HG03045 (cell line): ENCODE measurements around the gene ROBO2.

Experiments
- ATAC-seq: cut with Tn5 transposase; IDR thresholded peaks from one replicate; pipeline ENCODE4 v1.9.1; 2021; ENCODE audit warnings: mild to moderate bottlenecking, moderate library complexity; ENCODE audit not compliant: unreplicated experiment

Gene ROBO2, protein sequence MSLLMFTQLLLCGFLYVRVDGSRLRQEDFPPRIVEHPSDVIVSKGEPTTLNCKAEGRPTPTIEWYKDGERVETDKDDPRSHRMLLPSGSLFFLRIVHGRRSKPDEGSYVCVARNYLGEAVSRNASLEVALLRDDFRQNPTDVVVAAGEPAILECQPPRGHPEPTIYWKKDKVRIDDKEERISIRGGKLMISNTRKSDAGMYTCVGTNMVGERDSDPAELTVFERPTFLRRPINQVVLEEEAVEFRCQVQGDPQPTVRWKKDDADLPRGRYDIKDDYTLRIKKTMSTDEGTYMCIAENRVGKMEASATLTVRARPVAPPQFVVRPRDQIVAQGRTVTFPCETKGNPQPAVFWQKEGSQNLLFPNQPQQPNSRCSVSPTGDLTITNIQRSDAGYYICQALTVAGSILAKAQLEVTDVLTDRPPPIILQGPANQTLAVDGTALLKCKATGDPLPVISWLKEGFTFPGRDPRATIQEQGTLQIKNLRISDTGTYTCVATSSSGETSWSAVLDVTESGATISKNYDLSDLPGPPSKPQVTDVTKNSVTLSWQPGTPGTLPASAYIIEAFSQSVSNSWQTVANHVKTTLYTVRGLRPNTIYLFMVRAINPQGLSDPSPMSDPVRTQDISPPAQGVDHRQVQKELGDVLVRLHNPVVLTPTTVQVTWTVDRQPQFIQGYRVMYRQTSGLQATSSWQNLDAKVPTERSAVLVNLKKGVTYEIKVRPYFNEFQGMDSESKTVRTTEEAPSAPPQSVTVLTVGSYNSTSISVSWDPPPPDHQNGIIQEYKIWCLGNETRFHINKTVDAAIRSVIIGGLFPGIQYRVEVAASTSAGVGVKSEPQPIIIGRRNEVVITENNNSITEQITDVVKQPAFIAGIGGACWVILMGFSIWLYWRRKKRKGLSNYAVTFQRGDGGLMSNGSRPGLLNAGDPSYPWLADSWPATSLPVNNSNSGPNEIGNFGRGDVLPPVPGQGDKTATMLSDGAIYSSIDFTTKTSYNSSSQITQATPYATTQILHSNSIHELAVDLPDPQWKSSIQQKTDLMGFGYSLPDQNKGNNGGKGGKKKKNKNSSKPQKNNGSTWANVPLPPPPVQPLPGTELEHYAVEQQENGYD (N-terminal part only)

DNA sequence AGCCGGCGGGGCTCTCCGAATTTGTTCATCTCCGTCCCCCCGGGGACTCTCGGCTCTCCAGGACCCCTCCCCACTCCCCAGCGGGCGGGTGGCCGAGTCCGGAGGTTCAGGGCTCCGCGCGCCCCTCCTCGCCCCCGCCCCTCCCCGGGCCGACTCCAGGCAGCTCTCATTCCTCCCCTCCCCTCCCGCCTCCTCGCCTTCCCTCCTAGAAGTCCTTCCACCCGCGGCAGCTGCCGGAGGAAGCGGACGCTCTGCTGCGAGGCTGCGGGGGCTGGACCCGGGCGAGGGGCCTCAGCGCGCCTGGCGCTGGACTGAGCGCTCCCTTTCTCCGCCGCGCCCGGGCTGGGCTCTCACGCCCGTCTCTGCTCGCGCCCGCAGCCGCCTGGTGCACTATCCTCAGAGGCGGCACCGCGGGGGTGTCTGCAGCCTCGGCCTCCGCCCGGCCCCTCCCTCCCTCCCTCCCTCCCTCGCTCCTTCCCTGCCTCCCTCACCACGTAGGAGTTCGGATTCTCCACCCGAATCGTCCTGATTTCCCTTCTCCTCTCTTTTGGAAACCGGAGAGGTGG lies at the start of gene ROBO2:
Gene ROBO2 (plus strand): TSS at position 494 of the 566 bp plus-strand sequence. CDS start 687 bp downstream, outside the sequence.
- ATAC-seq = no peak

DNA sequence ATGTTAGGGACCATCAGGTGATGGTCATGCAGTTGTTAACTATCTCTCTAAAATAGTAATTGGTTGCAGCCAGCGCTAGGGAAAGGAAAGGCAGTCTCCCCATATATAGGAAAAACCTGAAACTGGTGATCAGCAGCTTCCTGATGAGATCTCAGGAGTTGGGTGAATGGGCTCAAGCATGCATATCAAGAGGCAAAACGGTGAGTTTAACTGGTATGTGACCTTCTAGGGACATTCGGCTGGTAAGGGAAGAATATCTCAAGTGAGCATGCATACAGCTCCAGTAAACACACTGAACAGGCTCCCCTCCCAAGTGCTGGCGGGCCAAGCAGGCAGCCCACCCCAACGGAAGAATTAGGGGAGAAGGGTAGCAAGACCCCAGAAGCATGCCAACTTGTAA lies 49.3 kb upstream of the ROBO2 start:
- ATAC-seq = no peak

DNA sequence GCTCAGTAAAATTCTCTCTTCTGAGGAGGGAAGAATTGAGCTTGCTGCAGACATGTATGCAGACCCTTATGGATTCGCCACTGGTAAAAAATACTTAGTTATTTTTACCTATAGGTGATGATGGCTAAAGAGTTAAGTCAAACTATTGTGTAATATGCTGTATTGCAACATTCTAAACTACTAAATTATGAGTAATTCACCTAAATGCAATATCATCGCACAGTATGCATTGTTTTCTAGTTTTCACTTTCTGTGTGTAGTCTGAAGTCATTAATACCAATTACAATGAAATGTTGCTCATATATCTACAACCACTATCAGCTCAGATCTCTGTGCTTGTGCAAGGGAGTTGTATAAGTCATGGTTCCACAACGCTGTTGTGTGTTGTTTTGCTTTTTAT lies 48.7 kb upstream of the ROBO2 start:
- no peak for ATAC-seq

DNA sequence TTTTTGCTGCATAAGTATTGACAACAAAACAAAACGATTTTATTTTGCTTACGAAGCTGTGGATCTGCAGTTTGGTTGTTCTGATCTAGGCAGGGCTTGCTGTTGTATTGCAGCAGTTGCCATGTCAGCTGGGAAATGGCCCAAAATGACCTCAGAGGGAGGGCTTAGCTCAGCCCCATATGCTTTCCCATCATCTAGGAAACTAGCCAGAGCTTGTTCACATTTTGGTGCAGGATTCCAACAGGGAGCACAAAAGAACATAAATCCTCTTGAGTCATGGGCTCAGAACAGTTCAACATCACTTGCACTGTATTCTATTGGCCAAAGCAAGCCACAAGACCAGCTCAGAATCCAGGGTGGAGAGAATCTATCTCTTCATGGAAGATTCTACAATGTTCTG lies 42.2 kb upstream of the ROBO2 start:
- no peak for ATAC-seq

DNA sequence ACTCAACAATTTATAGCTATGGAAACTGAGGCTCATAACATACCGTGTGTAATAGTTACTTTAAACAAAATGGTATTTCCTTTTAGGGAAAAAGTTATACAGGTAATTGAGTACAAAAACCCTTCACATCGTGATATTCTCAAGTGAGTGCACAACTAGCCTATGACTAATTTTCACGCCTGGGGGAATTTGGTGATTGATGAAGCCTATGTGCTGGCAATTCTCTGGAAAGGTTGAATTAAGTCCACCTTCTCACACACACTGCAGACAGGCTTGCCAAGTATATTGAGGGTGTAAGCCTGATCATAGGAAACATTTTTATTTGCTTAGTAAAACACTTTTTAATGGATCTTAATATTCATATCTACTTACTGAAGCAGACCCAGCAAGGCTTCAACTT lies 41.3 kb upstream of the ROBO2 start:
- no peak for ATAC-seq

DNA sequence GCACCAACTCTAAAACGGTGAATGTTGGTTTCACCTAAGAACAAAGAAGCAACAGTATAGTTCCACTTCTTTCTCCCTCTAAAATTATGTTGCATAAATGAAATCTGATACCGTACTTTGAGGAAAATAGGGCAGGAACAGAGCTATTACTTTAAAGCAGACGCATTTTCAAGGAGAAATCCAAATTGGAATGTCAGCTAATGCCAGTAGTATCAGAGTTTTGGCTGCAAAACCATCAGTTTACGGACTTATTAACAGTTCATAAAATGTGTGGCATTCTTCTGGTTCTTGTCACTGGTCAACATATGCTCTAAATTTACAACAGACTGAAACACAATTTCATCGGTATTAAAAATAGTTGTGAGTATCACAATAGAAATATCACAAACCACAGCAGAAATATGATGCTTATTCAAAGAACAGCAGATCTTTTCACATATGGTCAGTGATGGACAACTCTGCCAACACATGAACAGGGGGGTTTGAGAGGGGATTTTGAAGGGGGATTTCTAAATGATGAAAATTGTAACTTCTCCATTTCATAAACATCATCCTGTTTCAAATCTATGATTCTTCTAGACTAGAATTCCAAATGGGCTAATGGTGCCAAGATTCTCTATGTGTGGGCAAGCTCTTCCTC lies 38.7 kb upstream of the ROBO2 start:
- no peak for ATAC-seq

DNA sequence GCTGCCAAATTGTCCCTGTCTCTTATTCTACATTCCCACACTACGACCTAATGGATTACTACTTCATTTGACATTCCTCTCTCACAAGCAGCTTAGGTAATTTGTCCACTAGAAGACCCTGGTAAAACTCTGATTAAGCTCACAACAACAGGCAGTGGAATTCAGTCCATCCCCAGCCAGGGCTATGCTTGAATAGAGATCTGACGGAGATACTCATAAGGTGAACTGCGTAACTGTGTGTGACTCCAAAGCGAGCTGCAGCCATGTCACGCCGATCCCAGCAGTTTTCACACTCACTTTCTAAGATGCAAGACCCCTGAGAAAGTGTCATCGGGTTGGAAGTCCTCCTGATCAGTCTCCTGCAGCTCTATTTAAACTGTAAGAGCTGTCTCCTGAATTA lies 25.7 kb upstream of the ROBO2 start:
- no peak for ATAC-seq

DNA sequence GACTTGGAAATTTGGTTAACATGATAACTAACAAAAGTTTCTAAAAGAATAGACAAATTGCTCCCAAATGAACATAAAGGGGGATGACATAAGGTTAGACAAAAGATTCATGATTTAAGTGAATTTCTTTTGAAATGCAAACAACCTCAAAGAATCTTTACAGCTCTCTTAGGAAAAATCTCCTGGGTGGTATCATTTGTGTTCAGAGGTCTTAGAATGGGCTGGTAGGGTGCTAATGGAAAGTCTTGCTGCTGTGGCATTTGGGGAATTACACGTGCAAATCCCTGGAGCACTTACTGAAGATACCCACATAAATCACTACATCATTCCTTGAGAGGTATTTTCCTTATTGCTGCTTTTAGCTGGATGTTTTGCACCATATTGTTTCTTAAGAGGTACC lies 14.4 kb upstream of the ROBO2 start:
- ATAC-seq = no peak

DNA sequence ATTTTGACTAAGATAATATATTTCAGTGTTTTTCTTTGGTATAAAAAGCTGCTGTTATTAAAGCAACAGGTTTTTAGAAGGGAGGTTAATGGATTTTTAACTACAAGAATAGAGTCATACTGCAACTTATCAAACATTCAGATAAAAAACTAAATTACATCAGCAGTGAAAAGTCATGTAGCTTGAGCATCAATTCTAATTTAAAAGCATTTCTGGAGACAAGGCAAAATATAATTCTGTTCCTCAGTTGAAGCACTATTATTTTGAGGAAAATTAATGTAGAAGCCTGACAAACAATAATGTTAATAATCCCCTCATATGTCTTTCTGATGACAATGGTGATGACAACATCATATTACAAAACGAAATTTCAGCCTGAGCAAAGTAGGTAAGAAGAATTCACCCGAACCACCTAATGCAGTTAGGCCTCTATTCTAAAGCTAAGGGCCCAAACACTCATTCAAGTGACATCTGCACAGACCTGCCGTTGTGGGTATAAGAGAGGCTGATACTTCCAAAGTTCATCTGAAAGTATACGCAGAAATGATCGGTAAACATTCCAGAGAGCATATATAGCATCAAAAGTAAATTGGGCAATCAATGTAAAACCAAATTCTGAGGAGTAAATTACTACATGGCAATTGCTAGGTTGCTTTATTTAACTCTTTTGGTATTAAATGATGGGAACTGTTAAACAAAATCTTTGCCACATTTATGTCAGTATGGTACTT lies 12.8 kb upstream of the ROBO2 start:
- ATAC-seq = no peak

DNA sequence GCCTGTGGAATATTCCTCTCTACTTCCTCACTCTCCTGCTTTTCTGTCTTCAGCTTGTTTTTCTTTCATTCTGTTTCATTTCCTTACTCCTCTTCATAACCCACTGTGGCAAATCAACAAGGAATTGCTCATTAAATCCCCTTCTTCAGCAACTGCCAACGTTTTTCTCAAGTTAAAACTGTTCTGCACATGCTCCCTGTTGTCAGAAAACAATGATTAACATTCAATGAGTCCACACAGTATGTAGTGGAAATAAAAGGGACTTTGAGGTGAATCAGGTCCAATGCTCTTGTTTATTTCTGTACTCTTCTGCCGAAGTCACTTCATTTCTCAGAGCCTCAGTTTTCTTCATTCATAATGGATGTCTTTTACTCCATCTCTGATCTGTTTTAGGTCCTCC lies 11.9 kb upstream of the ROBO2 start:
- ATAC-seq = no peak

DNA sequence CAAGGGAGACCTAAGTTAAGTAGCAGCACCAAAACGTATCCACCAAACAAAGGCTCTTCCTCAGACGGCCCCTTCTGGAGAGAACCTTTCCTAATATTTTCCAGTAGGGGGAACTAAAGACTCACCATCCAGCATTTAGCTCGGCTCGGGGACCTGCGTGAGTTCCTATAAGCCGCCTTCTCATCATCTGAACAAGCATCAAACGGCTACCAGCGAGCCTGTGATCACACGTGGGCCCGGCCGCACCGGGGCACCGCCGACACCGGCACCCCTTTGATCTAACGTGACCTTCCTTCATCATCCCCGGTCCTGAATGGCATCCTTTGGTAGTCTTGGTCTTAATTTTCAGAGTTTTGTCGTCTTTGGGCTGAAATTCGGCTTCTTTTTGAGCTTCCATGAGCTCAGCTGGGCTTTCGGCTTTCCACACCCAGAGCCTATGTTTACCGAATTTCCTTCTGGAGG lies 1.4 kb upstream of the ROBO2 start:
- ATAC-seq = no peak

DNA sequence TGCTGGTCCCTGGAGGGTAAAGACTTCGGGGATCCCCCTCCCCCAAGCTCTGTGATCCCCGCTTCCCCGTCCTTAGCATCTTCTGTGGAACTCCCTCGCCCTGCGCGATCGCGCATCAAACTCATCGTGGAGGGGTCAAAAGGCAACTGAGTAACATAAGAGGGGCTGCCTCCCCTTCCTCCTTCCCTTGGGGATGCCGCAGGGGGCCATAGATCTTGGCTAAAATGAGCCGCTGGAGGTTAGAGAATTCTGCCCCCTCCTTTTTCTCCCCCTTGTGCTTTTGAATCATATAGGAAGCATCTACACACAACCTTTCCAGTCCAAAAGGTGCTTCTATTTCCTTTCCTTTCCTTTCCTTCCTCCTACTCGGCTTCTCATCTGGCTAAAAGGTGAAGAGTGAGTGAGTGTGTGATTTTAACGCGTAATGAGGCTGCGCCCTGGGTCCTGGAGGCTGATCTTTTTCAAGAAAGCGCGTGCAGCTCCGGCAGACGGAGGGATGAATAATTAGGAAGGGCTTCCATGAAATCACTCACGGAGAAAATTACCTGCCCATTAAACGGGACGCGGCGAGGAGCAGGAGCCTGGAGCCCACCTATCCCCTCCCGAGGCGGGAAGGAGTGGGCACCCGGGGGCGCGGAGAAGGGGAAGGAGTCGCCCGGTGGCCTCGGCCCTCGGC lies 831 bp upstream of the ROBO2 start:
- no peak for ATAC-seq

DNA sequence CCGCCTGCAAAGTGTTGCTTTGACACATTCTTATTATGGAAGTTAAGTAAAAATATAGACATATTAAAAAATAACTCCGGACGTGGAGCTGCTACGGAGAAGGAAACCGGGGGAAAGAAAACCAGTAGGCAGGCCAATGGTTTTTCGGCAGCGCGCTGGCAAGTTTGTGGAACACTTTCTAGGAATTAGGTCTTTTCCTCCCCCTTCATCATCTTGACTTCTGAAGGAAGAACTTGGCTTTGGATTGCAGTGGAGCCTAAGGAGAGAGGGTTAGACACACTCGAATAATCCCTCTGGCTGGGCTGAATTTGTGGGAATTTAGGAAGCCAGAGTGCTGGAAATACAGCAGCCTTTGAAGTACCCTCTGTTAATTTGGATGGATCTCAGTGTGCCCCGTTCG lies 317 bp downstream of the ROBO2 start:
- no peak for ATAC-seq

DNA sequence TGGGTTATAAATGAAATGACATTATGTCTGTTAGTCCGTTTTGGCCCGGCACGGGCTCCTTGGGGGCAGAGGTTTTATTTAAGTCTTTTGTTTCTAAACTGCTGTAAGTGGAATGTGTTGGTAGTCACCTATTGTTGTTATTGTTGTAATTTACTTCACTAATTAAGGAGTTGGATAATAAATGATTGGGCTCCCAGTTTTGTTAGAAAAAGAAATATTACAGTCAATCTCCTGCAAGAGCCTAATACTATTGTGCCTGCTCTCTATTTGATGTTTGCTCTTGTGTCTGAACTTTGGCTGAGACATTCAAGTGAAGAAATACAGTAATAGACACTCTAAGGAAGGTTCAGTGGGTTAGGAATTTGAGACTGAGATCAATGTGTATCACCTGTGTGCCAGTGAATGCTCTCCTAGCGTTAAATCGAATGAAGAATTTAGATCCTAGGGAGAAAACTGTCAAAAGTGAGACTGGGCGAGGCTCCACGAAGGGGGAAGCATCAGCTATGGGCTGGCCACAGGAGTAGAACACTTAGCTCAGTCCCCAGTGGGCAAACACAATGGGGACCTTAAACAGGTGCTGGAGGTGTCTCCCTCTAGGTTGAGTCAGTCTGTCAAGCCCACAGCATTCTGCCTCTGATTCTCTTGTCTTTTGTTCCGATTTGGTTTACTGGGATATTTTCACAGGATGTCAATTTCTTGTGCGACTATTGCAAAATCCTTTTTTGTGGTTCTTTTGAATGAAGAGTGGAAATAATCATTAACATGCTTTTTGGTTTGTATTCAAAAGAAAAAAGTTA lies 1.2 kb downstream of the ROBO2 start:
- no peak for ATAC-seq

DNA sequence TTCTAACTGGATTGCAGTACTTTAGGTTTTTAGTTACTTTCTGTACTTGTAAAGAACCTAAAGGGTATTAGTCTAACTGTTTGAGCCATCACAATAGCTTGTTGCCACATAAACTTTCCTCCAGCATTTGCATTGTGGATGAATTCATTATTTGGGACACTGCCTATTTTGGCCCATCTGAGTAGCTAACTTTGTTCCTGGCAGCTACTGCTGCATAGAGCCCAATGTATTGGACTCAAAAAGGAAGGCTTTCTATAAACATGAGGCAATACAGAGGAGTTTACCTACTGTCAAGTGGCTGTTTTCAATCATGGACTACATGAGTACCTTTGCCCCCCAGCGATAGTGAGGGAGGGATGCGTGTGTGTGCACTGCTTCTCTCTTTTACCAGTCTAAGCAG lies 1.9 kb downstream of the ROBO2 start:
- no peak for ATAC-seq

DNA sequence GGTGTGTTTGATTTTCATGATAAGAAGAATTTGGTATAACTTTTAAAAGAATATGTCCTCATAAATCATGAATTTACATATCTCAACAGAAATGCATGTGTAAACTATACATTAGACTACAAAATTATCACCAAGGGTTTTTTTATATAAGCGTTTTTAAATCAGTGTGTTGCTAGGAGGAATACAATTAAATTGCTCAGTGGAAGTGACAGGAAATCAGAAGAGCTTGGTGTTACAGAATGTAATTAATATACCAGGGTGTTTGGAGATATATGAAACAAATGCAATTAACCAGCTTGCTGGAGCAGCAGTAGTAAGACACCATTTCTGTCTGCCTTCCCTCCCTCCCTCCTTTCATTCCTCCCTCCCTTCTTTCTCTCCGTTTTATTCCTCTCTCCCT lies 2.4 kb downstream of the ROBO2 start:
- no peak for ATAC-seq

DNA sequence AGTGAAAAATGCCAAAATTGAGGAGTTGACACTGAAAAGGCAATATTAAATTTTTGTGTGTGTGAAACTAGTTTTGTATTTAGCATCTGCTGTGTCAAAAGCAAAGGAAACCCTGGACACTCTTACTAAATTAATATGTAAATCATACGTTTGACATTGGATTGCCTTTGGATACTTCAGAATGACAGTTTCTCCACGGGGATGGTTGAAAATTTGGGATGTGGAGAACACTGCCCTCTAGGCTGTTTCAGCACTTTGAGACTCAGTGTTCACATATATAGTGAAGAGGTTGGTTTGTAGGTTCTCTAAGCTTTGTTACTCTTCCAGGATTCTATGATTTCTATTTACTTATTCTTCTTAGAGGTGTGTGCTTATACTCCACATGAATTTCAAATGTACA lies 3.0 kb downstream of the ROBO2 start:
- no peak for ATAC-seq

DNA sequence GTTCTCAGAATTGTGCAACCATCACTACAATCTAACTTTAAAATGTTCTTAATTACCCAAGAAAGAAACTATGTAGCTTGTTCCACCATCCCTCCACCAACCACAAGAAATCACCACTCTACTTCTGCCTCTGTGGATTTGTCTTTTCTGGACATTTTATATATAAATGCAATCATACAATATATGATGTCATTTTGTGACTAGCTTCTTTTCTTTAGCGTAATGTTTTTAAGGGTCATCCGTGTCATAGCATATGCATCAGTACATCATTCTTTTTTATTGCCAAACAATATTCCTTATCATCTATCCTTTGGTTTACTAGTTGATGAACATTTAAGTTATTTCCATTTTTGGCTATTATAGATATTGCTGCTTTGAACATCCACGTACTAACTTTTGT lies 5.8 kb downstream of the ROBO2 start:
- ATAC-seq = no peak

DNA sequence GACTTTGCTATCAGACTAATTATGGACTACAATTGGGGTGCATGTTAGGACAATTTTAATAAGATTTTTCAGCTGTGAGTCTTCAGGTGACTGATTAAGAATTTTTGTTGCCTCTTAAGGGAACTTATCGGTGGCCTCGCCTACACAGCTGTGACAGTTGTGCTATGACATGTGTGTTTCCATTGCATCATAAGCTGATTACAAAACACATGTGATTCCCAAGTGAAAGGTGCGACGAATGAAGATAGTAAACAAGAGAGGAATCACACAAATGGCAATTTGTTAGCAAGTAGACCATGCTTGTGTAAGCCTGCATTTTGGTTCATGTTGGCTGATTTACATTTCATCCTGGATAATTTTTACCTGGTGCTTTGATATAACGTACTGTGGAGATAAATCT lies 8.3 kb downstream of the ROBO2 start:
- no peak for ATAC-seq
